ENCODE measurements around the gene DAPK2.

The DAPK2 gene

GRCh38 chr15:63889831-63890230 is 156.5 kb downstream of the DAPK2 start:
- no peak for DNase-seq

DNA sequence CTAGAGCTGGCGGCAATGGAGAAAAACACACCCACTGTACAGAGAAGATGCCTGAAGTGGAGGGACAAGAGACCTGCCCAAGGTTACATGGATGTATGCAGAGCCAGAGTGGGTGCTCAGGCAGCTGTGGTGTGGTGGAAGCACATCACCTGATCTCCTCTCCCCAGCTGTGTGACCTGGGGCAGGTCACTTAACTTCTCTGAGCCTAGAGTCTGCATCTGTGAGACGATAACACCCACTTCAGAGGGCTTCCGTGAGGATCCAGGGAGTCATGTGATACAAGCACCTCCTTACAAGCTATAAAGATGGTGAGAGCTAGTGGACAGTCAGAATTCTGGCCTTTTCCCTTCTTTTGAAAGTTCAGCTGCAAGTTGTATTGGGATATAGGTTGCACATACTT is 157.5 kb downstream of the DAPK2 start:
- DNase-seq: no peak

DNA sequence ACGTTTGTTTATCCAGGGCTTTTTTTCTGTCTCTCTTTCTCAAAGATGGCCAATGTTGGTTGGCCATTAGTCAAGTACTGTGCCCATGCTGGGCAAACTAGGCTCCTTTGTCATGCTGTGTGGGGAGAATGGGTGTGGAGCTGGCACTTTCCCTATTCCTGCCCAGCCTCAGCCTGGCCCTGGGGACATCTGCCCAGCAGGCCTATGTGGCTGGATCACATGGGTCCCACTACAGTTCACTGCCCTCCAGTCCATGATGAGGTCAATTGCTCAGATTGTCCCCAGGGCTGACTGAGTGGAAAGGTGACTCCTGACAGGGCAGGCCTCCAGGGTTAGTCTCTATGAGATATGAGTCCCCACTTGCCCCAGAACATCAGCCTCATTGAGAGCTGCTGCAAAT is 158.1 kb downstream of the DAPK2 start:
- no peak for DNase-seq

GRCh38 chr15:63887630-63888029 is 158.7 kb downstream of the DAPK2 start:
- no peak for DNase-seq

- no peak for DNase-seq
Measured at GRCh38 chr15:63884953-63885352, 161.3 kb downstream of the DAPK2 start.

GRCh38 chr15:63881431-63881830 is 164.9 kb downstream of the DAPK2 start:
- DNase-seq: no peak

DNA sequence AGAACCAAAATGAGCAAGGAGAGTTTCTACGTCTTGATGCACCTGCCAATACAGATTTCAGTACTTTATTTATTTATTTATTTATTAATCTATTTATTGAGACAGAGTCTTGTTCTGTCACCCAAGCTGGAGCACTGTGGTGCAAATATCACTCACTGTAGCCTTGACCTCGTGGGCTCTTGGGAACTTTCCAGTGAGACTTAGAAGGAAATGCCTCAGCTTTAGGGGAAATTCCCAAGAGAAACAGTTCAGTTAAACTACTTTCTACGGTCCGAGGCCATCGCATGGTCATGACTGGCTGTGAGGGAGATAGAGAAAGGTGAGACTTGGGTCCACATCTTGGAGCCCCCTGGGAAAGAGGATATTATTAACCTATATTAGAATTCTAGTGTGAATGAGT is 165.5 kb downstream of the DAPK2 start:
- no peak for DNase-seq

DNA sequence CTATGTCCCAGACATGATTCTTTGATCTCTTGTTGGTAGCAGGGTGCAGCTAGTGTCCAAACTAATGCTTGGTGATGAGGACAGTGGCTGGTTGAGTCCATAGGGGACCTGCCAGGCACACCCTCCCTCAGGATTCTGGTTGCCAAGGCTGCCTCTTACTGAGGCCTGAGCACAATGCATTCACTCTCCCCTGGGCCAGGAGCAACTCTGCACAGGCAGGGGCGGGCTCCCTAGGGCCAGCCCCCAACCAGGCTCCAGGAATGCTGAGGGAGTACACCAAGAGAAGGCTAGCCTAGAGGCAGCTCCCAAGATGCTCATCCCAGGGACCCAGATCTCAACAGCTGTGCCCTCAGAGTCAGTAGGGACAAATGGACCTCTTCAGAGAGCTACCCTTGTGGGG is 166.3 kb downstream of the DAPK2 start:
- DNase-seq: no peak

DNA sequence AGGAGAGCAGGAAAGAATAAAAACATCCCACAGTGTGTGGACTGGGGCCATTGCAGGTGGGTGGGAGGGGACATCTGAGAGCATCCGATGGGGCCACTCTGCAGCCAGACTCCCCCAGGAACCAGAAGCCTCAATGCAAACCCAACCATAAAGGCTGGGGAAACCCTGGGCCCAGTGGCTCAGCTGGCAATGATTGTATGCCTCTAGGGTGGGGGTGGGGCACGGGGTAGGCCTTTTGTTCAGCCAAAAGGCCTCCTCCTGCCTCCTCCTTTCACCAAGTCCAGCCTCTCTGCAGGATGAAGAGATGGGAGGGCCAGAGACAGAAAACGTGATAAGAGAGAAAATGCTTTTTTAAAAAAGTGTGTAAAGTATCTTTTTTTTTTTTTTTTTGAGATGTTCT is 167.1 kb downstream of the DAPK2 start:
- no peak for DNase-seq

DNA sequence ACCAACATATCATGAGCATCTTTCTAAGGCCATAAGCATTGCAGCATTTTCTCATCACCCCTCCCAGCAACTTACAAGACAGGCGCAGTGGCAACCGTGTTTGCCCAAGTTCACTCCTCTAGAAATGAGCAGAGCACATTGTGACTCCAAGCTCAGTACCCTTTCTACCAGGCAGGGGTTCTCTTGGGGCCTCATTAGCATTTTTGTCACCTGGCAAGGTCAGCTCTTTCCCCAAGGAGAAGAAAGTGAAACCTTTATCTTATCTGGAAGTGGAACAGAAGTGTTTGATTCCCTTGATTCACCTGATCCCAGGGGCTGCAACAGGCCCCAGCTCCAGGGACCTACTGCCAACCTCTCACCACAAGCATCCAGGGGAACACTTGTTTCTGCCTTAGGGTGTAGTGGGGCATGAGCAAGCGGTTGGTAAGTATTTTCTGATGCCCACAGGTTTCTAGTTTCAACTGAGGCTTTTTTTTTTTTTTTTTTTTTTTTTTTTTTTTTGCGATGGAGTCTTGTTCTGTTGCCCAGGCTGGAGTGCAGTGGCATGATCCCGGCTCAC is 168.5 kb downstream of the DAPK2 start:
- DNase-seq: no peak

- no peak for DNase-seq
Measured at GRCh38 chr15:63876085-63876662, 170.1 kb downstream of the DAPK2 start.

DNA sequence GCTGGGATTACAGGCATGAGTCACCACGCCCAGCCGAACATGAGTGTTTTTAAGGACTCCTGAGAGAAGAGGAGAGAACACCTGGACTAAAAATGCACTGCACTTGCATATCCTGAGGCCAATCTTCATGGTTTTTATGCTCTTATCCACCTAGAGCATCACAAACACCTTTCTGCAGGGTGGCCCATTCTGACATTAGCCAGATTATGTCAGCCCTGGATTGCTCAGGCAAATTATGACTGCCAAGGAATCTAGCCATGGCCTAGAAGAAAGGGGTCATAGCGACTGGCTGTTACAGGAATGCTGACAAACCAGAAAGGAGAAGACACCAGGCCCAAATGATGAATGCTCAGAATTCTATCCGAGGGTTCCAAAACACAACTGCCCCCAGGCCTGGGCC is 171.7 kb downstream of the DAPK2 start:
- DNase-seq: no peak

- DNase-seq: peak; percentile 35
Measured at GRCh38 chr15:63872759-63873510, 173.3 kb downstream of the DAPK2 start.

- DNase-seq: peak; percentile 87
Measured at GRCh38 chr15:63870487-63871209, 175.6 kb downstream of the DAPK2 start.

GRCh38 chr15:63870043-63870394 is 176.3 kb downstream of the DAPK2 start:
- DNase-seq: no peak

GRCh38 chr15:63869371-63870042 is 176.8 kb downstream of the DAPK2 start:
- DNase-seq: no peak

DNA sequence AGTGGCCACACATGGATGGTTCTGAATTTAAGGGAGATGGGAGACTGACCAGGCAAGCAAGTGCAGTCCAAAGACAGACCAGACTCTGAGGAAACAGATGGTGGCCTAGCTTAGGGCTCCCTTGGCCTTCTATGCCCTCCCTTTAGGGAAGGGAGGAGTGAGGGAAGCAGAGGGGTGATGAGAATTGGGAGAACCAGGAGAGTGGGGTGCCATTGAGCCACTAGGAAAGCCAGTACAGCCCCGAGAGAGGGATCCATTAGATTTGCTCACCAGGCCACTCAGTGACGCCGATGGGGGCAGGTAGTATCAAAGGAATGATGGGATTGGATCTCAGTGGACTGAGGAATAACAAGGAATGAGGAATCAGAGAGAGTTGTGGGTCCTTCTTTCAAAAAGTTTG is 182.1 kb downstream of the DAPK2 start:
- DNase-seq: no peak

DNA sequence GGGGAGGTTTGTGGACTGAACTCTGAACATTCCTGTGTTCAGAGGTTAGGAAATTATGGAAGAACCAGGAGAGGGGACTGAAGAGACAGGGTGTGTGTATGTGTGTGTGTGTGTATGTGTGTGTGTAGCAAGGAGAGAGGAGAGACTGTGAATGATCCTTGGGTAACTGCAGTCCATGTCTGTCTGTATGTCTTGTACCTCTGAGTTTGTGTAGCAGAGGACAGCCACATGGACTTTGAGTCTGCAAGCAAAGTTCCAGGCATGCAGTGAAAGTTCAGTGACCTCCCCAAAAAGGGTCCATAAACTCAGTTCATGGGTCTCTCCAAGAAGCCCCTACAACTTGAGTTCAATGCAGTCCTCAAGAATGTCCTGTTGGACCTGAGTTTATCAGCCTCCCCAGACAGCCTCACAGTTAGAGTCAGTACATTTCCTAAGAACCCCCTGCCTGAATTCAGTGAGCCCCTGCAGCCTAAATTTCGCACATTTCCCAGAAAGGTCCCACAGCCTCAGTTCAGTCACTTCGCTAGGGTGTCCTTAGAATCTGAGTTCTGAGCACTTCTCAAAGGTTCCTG is 184.3 kb downstream of the DAPK2 start:
- DNase-seq: no peak

DNA sequence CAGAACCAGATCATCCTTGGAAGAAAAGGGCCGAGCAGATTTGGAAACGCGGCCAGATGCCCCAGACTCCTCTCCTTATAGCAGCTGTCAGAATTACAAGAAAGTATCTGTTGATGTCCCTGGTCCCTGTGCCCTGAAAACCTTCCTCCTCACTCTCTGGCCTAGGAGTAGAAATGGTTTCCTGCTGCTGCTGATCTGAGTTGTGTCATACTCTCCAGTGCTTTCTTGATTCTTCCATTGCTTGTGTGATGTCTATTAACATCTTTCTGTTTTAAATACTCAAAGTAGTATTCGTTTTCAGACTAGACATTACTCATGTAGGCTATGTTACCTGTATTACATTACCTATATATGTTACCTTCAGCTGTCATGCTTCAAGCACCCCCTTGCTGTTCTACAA is 185.7 kb downstream of the DAPK2 start:
- no peak for DNase-seq

DNA sequence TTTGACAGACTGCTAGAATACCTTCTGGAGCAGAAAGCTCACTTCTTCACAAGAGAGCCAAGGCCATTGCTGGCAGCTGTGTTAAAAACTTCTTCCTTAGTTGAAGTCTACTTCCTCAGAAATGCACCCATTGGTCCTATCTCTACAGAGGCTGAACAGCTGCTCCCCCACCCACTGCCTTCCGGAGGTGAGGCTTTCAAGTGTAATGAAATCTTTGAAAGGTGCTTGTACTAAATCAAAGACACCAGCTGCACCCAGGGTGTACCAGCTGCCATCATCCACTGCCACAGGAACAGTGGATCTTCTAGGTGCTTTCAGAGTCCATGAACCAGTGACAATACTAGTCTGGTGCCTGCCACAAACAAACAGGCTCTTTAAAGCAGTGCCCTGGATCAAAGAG is 186.1 kb downstream of the DAPK2 start:
- no peak for DNase-seq

GRCh38 chr15:63858881-63859280 is 187.4 kb downstream of the DAPK2 start:
- peak; percentile 67 for DNase-seq

DNA sequence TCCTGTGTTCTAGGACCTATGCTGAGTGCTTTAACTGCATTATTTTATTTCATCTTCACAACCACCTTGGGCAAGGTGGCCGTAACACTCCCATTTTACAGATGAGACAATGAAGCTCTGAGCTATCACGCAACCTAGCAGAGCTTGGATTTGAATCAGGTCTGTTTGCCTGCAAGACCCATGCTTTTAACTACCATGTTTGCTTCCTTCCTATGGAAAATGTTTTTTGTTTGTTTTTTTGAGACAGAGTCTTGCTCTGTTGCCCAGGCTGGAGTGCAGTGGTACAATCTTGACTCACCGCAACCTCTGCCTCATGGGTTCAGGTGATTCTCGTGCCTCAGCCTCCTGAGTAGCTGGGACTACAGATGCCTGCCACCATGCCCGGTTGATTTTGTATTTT is 187.8 kb downstream of the DAPK2 start:
- no peak for DNase-seq

GRCh38 chr15:63857461-63857856 is 188.8 kb downstream of the DAPK2 start:
- DNase-seq: no peak

Measured in fibroblast of upper back skin (primary cell).